SU-DHL-6 (cell line): ENCODE results near the gene DTYMK.

Source experiments
- EZH2phosphoT487 ChIP-seq: fragments of 200-600 bp; sonication (generic), shearing (Covaris generic); conservative IDR thresholded peaks from 2 replicates; pipeline ENCODE4 v1.6.1; 2018; ENCODE audit warnings: mild to moderate bottlenecking, antibody characterized with exemption, low read length, moderate library complexity, mixed read lengths
- TF ChIP-seq, protein P1 (sequence below): fragments of 200-600 bp; sonication (generic); IDR thresholded peaks from one replicate; pipeline ENCODE4 v1.5.1; 2017; ENCODE audit warnings: antibody characterized with exemption, mild to moderate bottlenecking, low read length, moderate library complexity; ENCODE audit not compliant: insufficient read depth, poor library complexity, severe bottlenecking

DNA sequence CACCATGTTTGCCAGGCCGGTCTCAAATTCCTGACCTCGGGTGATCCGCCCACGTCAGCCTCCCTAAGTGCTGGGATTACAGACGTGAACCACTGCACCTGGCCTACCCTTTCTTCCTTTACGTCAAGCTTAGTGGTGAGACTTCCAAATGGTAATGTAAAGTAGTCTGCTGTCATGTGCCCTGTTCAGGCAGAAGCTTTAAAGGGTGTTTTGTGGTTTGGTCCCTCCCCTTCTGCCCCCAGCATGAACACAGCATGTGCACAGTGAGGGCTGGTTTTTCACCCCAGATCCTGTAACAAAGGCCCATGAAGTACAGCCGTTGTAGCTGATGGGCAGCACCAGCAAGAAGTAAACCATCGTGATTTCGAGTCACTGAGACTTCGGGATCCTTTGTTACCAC lies 2.7 kb upstream of the DTYMK start:
- TF ChIP-seq, protein P1, sequence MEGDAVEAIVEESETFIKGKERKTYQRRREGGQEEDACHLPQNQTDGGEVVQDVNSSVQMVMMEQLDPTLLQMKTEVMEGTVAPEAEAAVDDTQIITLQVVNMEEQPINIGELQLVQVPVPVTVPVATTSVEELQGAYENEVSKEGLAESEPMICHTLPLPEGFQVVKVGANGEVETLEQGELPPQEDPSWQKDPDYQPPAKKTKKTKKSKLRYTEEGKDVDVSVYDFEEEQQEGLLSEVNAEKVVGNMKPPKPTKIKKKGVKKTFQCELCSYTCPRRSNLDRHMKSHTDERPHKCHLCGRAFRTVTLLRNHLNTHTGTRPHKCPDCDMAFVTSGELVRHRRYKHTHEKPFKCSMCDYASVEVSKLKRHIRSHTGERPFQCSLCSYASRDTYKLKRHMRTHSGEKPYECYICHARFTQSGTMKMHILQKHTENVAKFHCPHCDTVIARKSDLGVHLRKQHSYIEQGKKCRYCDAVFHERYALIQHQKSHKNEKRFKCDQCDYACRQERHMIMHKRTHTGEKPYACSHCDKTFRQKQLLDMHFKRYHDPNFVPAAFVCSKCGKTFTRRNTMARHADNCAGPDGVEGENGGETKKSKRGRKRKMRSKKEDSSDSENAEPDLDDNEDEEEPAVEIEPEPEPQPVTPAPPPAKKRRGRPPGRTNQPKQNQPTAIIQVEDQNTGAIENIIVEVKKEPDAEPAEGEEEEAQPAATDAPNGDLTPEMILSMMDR: no peak
- TF ChIP-seq EZH2phosphoT487: no peak
